ENCODE measurements around the gene CHCT1.

- TF ChIP-seq SUZ12 (IDR thresholded peaks at IDR 0.05; ENCODE audit: extremely low read depth, insufficient read depth, insufficient read length) (no peak), YY1 (IDR thresholded peaks at IDR 0.05; ENCODE audit: insufficient read depth, insufficient read length) (no peak), ZNF274 (IDR thresholded peaks at IDR 0.05; ENCODE audit: low read depth, low read length) (no peak)
These were observed 49.2 kb downstream of the CHCT1 start for GRCh38 chr17:60471451-60471850.

All from NT2/D1 (cell line).